ENCODE measurements around the gene OR52R1. TPM values are rescaled to one million over a fixed set of nuclear protein-coding genes. Genes with fewer than 3 reads are reported as not detected.

OR52R1 gene
- total RNA-seq, 1 donor from 2014 or later = not detected

Other genes starting within 250 kb of the OR52R1 start
- 0.49 TPM for gene OR52I2, start 222.6 kb downstream of the OR52R1 start, total RNA-seq (ENCODE audit: unreplicated experiment)
- 0.27 TPM for gene OR52I1, start 210.3 kb downstream of the OR52R1 start, total RNA-seq (ENCODE audit: unreplicated experiment)
- 3.9 TPM for gene TRIM68, start 196.1 kb downstream of the OR52R1 start, total RNA-seq (ENCODE audit: unreplicated experiment)
- not detected for gene OR51D1, start 166.9 kb downstream of the OR52R1 start, total RNA-seq (ENCODE audit: unreplicated experiment)
- gene OR51E1, start 160.4 kb downstream of the OR52R1 start, total RNA-seq (ENCODE audit: unreplicated experiment) = not detected
- gene OR51E2, start 106.5 kb downstream of the OR52R1 start, total RNA-seq (ENCODE audit: unreplicated experiment) = not detected
- not detected for gene MMP26, start 99.6 kb downstream of the OR52R1 start, total RNA-seq (ENCODE audit: unreplicated experiment)
- gene OR51F1, start 34.4 kb downstream of the OR52R1 start, total RNA-seq (ENCODE audit: unreplicated experiment) = not detected
- gene OR51F2, start 16.9 kb upstream of the OR52R1 start, total RNA-seq (ENCODE audit: unreplicated experiment) = not detected
- gene OR51S1, start 44.8 kb upstream of the OR52R1 start, total RNA-seq (ENCODE audit: unreplicated experiment) = not detected
- gene OR51T1, start 77.5 kb upstream of the OR52R1 start, total RNA-seq (ENCODE audit: unreplicated experiment) = not detected
- not detected for gene OR51A7, start 99.4 kb upstream of the OR52R1 start, total RNA-seq (ENCODE audit: unreplicated experiment)
- gene OR51G2, start 115.0 kb upstream of the OR52R1 start, total RNA-seq (ENCODE audit: unreplicated experiment) = not detected
- not detected for gene OR51G1, start 120.0 kb upstream of the OR52R1 start, total RNA-seq (ENCODE audit: unreplicated experiment)
- not detected for gene OR51A4, start 143.2 kb upstream of the OR52R1 start, total RNA-seq (ENCODE audit: unreplicated experiment)
- gene OR51A2, start 151.3 kb upstream of the OR52R1 start, total RNA-seq (ENCODE audit: unreplicated experiment) = not detected
- not detected for gene OR51L1, start 190.5 kb upstream of the OR52R1 start, total RNA-seq (ENCODE audit: unreplicated experiment)
- gene OR52J3, start 242.1 kb upstream of the OR52R1 start, total RNA-seq (ENCODE audit: unreplicated experiment) = not detected